DMS 273 (cell line): ENCODE measurements around the gene GABRR3.
A peak's percentile ranks its signal among the peaks of the same experiment; 100 is the strongest.

Experiments used
- DNase-seq: peaks from one replicate; lab custom pipeline; 2025; ENCODE audit not compliant: unreplicated experiment; lab: John Stamatoyannopoulos, UW

Gene GABRR3

DNA sequence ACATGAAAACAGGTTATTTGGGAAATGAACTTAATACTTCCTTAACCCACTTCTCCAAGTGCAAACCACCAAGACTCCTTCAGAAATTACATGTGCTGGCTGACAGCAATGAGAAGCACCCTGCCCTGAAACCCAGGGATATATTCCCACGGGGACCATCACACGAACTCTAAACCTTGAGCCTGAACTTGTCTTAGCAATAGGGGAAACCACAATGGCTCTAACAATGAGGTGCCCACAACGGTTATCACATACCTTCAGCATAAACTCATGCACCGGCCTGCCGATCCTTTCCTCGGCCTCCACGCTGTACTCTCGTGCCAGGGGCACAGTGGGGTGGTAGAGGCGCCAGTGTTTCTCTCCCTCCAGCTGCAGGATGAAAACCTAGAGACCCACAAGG is 76.3 kb downstream of the GABRR3 start:
- DNase-seq, result no peak

DNA sequence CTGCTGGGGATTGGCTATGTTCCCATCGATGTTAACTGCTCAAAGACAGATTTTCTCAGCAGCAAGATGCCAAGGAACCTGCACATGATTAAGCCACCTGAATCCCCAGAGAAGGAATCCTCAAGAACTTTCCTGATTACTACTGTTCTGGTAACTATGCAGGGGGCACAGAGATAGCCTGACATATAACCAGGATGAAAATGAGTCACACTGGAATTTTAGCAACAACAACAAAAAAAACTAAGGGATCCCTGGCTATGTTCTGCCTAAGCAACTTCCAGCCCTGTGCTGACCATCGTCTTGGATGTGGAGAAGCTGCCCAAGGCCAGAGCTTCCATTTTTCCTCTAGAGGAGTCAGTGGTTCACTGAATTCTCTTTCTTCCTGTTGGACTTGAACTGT is 76.7 kb downstream of the GABRR3 start:
- peak; percentile 24 for DNase-seq

DNA sequence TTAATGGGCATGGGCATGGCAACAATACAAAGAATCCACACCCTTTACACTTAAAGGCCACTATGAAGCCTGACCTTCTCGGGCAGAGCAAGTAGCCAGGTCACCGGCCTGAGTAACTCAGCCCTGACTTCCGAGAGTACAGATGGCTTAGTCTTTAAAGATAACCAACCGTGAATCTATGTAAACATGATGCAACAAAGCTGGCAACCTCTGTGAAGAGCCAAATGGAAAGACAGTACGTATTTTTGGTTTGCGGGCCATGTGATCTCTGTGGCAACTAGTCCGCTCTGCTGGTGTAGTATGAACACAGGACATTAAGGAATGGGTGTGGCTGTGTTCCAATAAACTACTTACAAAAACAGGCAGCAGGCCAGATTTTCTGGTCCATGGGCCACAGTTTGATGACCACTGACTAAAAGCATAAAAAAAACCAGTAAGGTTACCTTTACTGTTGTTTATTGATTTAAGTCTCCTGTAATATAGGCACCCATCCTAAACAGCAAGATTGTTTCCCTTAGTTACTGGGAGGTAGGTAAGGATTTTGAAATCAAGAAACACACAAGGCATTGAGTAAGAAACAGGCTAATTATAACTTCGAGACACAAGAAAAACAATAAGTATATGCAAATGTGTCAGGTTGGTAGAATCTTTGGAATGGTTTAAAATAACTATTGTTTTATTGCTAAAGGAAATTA is 77.4 kb downstream of the GABRR3 start:
- peak; percentile 66 for DNase-seq

DNA sequence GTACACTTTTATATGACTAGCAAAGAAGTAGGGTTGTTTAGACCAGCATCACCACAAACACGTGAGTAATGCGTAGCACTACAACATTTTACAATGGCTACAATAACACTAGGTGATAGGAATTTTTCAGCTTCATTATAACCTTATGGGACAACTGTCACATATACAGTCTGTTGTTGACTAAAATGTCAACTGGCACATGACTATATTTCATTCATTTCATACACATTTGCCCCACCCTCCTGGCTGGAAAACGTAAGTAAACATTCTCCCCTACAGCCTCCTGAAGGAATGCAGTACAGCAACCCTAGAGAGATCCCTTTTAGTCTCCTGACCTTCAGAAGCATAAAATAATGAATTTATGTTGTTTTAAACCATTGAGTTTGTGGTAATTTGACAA is 79.1 kb downstream of the GABRR3 start:
- DNase-seq, result no peak

DNA sequence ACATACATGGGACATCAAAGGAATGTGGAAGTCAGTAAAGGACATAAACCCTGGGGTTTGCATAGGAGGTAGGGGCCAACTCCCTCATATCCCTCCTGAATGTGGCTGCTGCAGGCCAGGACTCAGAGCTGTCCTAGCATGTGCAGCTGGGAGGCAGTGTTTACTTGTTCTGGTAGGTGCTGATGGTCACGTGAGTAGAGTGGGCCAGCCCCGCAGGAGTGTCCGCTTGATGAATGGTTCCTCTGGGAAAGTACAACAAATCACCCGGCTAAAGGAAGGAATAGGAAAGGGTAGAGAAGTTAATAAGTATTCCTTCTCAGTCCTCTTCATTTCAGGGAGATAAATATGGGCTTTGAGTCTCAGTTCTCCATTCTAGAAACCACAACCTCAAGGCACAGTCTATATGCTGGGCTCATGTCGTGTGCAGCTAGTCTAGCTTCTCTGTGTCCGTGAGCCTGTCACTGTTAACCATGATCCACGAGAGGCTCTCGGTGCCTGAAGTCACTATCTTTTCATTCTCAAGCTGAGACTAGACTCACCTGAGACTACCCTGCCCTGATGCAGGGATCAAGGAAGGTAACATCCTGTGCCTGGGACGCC is 80.8 kb downstream of the GABRR3 start:
- DNase-seq, result peak; percentile 28

DNA sequence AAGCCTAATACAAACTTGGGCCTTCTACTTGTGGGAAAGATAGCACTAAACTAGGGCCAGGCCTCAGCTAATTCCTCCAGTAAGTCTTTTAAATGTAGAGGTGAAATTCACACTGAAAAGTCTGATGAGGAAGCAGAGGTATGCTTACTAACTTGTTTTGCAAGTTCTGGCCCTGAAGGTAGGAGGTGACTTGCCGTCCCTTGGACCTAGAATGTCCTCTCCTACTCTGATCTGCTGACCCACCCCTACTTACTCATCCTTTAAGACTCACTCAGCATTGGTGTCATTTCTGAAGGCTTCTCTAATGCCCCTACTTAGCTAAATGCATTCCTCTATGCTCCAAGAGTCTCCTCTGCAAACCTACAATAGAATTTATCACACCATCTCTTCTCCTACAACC is 82.2 kb downstream of the GABRR3 start:
- DNase-seq, result no peak

DNA sequence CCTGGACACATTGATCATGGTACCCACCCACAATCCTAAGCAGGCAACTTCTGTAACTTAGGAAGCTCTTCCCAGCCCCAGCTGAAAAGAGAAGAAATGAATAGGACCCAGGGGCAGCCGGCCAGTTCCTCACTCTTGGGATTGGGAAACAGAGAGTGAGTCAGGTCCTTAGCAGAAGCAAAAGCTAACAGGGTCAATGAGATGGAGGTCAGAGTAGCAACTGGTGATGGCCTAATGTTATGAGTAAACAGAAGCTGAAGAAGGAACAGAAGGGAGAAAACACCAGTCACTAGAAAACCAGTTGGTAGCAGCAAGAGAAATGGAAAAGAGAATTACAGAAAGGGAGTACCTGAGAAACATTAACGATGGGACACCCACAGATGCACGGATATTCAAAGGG is 82.8 kb downstream of the GABRR3 start:
- DNase-seq, result no peak

DNA sequence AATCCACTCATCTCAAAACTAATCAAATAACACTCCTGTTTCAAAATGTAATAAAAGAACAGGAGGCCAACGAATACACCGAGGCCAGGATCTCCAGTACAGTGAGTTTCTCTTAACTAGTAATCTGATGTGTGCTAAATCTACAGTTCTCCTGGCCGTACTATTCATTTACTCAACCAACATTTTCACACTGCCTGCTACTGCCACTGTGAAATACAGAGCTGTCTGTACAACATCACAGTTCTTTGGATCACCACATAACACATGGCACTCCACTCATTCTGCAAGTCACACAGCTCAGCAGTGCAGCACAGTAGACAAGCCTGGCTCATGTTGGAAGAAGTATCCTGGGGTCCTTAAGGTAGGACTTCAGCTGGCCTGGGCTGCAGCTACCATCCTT is 84.8 kb downstream of the GABRR3 start:
- DNase-seq, result peak; percentile 51

DNA sequence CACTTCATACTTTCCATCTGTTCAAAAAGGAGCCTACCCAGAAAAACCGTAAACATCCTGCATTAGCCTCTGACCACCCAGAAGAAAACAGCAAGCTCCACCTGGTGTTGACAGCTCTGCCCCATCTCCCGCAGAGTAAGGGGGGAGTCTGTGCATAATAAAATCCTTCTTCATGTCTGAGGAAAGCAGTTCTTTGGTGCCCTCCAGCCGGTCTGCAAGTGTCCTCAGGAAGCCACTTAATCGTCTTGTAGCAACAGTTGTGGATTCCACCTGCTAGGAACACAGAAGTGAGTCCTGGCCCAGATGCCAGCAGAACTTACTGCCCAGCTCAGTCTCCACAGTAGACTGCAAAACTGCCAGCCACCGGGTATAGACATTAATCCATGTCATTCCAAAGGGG is 85.4 kb downstream of the GABRR3 start:
- DNase-seq, result peak; percentile 94

DNA sequence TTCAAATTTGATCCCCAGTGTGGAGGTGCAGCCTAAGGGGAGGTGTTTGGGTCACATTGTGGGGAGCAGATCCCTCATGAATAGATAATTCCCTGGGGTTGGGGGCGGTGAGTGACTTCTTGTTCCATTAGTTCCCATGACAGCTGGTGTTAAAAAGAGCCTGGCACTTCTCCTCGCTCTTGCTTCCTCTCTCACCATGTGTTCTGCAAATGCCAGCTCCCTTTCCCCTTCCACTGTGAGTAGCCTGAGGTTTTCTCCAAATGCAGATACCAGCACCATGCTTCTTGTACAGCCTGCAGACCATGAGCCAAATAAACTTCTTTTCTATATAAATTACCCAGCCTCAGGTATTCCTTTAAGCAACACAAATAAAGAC is 86.0 kb downstream of the GABRR3 start:
- DNase-seq, result peak; percentile 87

DNA sequence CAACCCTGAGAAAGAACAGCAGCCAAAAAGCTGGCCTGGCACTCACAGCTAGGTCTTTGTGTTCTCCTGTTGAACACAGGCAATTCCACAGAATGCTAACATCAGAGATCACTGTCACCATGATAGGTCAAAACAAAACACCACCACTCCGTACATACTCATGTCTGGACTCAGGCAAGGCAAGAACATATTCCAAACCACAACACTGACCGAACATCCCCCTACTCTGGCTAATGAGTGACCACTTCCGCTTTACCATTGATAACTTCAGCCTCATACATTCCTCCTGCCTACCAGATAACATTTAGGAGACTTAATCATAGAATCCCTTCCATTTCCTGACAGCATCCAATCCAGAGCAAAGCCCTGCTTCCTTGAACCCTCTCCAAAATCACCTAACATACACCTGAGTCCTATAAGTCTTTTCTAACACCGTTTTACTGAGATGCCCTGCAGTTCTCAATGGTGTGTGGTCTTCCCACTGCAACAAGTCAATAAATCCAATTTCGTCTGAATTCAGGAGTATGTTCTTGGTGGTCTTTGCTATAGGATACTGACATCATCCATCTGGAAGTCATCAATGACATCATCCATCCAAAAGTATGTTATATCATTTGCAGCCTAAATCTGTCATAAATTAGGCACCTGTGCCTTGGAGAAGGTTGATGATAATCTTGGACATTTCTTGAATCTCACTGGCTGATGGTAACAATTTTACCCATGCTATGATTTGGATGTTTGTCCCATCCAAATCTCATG is 86.6 kb downstream of the GABRR3 start:
- DNase-seq, result peak; percentile 47

DNA sequence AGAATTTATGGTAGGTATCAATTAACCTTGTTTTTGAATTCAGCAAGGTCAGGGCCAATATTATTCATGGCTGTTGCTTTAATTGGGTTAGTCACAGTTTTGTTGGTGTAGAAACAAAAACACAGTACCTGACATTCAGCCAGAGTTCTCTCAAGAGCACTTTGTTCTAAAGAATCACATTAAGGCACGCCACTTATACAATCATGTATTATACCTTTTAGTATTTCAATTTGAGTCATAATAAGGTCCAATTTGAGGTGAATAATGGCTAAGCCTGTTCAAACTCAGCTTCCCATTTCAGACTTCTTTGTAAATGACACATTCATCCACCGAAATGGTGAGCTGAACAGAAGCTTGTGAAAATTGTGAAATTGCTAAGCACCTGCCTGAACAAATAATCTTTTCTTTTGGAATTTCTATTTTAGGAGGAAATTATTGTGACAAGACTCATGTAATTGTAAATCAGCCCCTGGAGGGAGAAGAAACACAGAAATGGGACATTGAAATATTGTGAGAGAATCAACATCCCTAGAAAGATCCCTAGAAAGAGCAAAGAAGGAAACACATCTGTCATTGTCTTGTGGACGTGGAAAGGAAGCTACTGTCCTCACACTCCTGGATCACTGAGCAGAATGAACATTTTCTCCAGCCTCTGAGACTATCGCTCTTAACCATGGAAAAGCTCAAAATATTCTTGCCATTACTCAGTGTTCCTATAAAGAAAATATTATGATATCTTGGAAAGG is 92.1 kb downstream of the GABRR3 start:
- DNase-seq, result peak; percentile 21

DNA sequence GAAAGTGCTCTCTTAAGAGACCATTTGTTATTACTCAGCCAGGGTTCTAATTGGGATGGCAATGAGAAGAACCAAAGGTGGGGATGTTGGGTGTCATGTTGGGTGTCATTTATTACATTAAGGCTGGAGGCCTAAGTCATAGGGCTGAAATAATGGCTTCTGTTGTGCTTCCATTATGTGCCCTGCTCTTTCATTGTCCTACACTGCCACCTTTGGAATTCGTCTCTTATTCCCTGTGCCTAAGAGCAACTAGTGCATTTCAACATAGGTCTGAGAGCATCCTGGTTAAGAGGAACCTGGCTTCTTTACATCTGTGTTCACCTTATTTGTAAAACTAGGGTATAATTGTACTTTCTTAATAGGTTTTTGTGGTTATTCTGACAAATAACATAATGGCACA is 95.1 kb downstream of the GABRR3 start:
- DNase-seq, result peak; percentile 59

DNA sequence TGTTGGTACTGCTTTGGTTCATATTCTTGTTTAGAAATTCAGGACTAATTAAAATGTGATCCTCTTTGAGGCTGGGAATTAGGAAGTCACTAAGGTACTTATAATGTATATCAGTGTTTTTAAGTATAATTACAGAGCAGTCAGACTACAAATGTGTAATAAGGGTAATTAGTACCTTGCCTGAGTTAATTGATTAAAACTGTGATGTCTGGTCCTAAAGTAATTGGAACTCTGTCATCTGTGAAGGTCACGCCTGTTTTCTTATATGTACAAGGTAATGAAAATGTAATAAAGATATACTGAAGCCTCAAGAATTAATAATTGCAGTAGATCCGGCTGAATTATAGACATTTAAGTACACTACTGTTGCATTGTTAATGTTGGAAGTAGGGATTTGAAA is 95.7 kb downstream of the GABRR3 start:
- DNase-seq, result no peak

DNA sequence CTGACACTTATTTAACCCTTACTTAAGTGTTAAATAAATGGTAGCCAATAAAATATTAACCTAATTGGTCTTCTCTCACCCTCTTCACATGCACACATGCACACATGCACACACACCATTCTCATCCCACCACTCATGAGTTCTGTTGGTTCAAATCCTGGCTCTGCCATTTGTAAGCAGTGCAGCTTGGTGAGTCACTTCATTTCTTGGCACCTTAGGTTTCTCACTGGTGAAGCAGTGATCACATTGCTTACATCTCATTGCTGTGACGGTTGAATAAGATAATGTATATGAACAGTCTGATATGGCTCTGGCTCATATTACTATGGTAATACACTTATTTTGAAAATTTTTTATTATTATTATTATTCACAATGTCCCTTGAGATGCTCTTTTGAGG is 96.7 kb downstream of the GABRR3 start:
- peak; percentile 18 for DNase-seq

DNA sequence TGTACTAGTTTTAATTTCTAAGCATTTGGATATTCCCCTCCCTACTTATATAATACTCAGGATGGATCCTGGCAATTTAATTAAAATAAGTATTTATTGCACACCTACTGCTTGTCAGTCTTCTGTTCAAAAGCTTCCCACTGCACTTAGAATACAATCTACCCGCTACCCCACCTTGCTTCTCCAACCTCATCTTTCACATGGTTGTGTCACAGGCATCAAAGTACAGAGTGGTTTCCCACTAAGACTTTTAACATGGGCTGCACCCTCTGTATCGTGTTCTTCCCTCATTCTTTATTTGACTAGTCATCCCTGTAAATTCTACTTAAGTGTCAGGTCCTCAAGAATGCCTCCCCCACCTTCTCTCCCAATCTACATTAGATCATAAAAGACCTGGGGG is 97.9 kb downstream of the GABRR3 start:
- DNase-seq, result no peak

DNA sequence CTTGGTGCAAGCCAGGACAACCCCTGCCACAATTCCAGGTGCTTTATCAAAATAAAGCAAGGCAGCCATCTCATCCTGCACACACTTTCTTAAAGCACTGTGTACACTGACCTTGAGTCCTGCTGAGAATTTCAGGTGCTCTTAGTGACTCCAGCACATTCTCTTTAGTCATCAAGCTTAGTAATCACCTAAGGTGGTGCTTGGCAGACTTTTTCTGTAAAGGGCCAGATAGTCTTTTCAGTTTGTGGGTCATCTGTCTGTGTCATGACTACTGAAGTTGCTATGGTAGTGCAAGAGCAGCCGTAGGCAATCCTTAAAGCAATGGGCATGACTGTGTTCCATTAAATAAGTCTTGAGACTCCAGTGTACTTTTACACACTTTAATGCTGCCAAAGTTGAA is 99.3 kb downstream of the GABRR3 start:
- DNase-seq, result no peak
